H9 (cell line): ENCODE results near the gene FRY. TPM values are rescaled to one million over a fixed set of nuclear protein-coding genes. Genes with fewer than 3 reads are reported as not detected.
A peak's percentile ranks its signal among the peaks of the same experiment; 100 is the strongest.

Experiments
- DNase-seq: peaks from one replicate; pipeline ENCODE4 v3.0.0-alpha.2; 2017
- H2AFZ ChIP-seq: one replicate; pipeline ENCODE4 v1.6.1; 2013; ENCODE audit warnings: mild to moderate bottlenecking, low read length, control low read depth, moderate library complexity
- H2AK5ac ChIP-seq: 2 replicates; pipeline ENCODE4 v1.6.1; 2013; ENCODE audit warnings: low read length, control low read depth, mixed read lengths; ENCODE audit not compliant: insufficient read length
- H2BK120ac ChIP-seq: one replicate; pipeline ENCODE4 v1.6.1; 2013; ENCODE audit warnings: low read depth, mild to moderate bottlenecking, low read length, control low read depth, inconsistent platforms; ENCODE audit not compliant: poor library complexity, severe bottlenecking
- H2BK12ac ChIP-seq: 2 replicates; pipeline ENCODE4 v1.6.1; 2013; ENCODE audit warnings: low read length, control low read depth, mixed read lengths, low read depth; ENCODE audit not compliant: insufficient read length
- H2BK15ac ChIP-seq: 2 replicates; pipeline ENCODE4 v1.6.1; 2013; ENCODE audit warnings: low read depth, low read length, control low read depth
- H2BK20ac ChIP-seq: one replicate; pipeline ENCODE4 v1.6.1; 2013; ENCODE audit warnings: low read depth, mild to moderate bottlenecking, low read length, control low read depth, inconsistent platforms; ENCODE audit not compliant: poor library complexity, severe bottlenecking
- H2BK5ac ChIP-seq: 2 replicates; pipeline ENCODE4 v1.6.1; 2013; ENCODE audit warnings: low read length, control low read depth, mixed read lengths; ENCODE audit not compliant: insufficient read length
- H3K14ac ChIP-seq: 2 replicates; pipeline ENCODE4 v1.6.1; 2013; ENCODE audit warnings: low read length, control low read depth; ENCODE audit not compliant: insufficient read depth
- H3K18ac ChIP-seq: 2 replicates; pipeline ENCODE4 v1.6.1; 2013; ENCODE audit warnings: low read depth, mild to moderate bottlenecking, mixed read lengths, low read length, control low read depth; ENCODE audit not compliant: insufficient read length
- H3K23ac ChIP-seq: 2 replicates; pipeline ENCODE4 v1.6.1; 2013; ENCODE audit warnings: low read length, control low read depth, mixed read lengths, low read depth; ENCODE audit not compliant: insufficient read length
- H3K23me2 ChIP-seq: 2 replicates; pipeline ENCODE4 v1.6.1; 2013; ENCODE audit warnings: low read depth, mild to moderate bottlenecking, mixed read lengths, low read length, control low read depth; ENCODE audit not compliant: insufficient read length, poor library complexity, severe bottlenecking
- H3K27ac ChIP-seq: 2 replicates; pipeline ENCODE4 v1.5.1; 2013; ENCODE audit warnings: low read length, control low read depth, mixed read lengths, low read depth; ENCODE audit not compliant: insufficient read length
- H3K27me3 ChIP-seq: 2 replicates; pipeline ENCODE4 v1.6.1; 2013; ENCODE audit warnings: low read length, control low read depth, inconsistent platforms; ENCODE audit not compliant: insufficient read depth
- H3K4ac ChIP-seq: 2 replicates; pipeline ENCODE4 v1.6.1; 2013; ENCODE audit warnings: low read depth, mild to moderate bottlenecking, control low read depth, inconsistent platforms, low read length, moderate library complexity
- H3K4me1 ChIP-seq: 2 replicates; pipeline ENCODE4 v1.6.1; 2013; ENCODE audit warnings: low read length, control low read depth, inconsistent platforms; ENCODE audit not compliant: insufficient read depth
- H3K4me2 ChIP-seq: 2 replicates; pipeline ENCODE4 v1.6.1; 2013; ENCODE audit warnings: low read length, control low read depth, mixed read lengths; ENCODE audit not compliant: insufficient read length, insufficient read depth
- H3K56ac ChIP-seq: 2 replicates; pipeline ENCODE4 v1.6.1; 2013; ENCODE audit warnings: low read depth, mild to moderate bottlenecking, mixed read lengths, low read length, control low read depth; ENCODE audit not compliant: insufficient read length
- H3K79me1 ChIP-seq: 2 replicates; pipeline ENCODE4 v1.6.1; 2013; ENCODE audit warnings: low read depth, mild to moderate bottlenecking, moderate library complexity, low read length, control low read depth, inconsistent platforms; ENCODE audit not compliant: insufficient read depth, poor library complexity, severe bottlenecking
- H3K79me2 ChIP-seq: 2 replicates; pipeline ENCODE4 v1.6.1; 2013; ENCODE audit warnings: low read length, control low read depth, inconsistent platforms; ENCODE audit not compliant: insufficient read depth
- H3K9ac ChIP-seq: 2 replicates; pipeline ENCODE4 v1.6.1; 2013; ENCODE audit warnings: low read length, control low read depth, mixed read lengths; ENCODE audit not compliant: insufficient read length; ENCODE audit errors: extremely low read depth
- H3K9me3 ChIP-seq: one replicate; pipeline ENCODE4 v1.6.1; 2013; ENCODE audit warnings: low read depth, low read length, inconsistent platforms; ENCODE audit not compliant: control insufficient read depth
- H3T11ph ChIP-seq: one replicate; pipeline ENCODE4 v1.6.1; 2013; ENCODE audit warnings: mild to moderate bottlenecking, low read length, control low read depth, inconsistent platforms
- H4K20me1 ChIP-seq: one replicate; pipeline ENCODE4 v1.6.1; 2013; ENCODE audit not compliant: control insufficient read depth, insufficient read length, insufficient read depth
- H4K5ac ChIP-seq: 2 replicates; pipeline ENCODE4 v1.6.1; 2013; ENCODE audit warnings: low read depth, mild to moderate bottlenecking, mixed read lengths, low read length, control low read depth; ENCODE audit not compliant: insufficient read length
- H4K8ac ChIP-seq: replicated peaks from 2 replicates; pipeline ENCODE4 v1.6.1; 2013; ENCODE audit warnings: low read length, control low read depth, mixed read lengths, low read depth; ENCODE audit not compliant: insufficient read length
- H4K91ac ChIP-seq: 2 replicates; pipeline ENCODE4 v1.6.1; 2013; ENCODE audit warnings: low read depth, mild to moderate bottlenecking, moderate library complexity, mixed read lengths, low read length, control low read depth; ENCODE audit not compliant: insufficient read length
- H3K27ac Mint-ChIP-seq, 3 experiments: 2 replicates in 2 of 3; 3 replicates in 1 of 3; pipeline ENCODE4 v1.8.0; 2020 to 2021; ENCODE audit warnings: mixed read lengths in 3 of 3, mild to moderate bottlenecking in 1 of 3, moderate library complexity in 1 of 3
- H3K27me3 Mint-ChIP-seq: 2 replicates; pipeline ENCODE4 v1.8.0; 2021; ENCODE audit warnings: low read depth, mild to moderate bottlenecking, moderate library complexity, mixed read lengths
- H3K36me3 Mint-ChIP-seq, 3 experiments: 2 replicates in 2 of 3; 3 replicates in 1 of 3; pipeline ENCODE4 v1.8.0; 2020 to 2021; ENCODE audit warnings: low read depth in 3 of 3, mixed read lengths in 3 of 3; ENCODE audit not compliant: insufficient read depth in 1 of 3
- H3K4me1 Mint-ChIP-seq, 2 experiments: 2 replicates each; pipeline ENCODE4 v1.8.0; 2020; ENCODE audit warnings: mixed read lengths in 2 of 2
- H3K4me3 Mint-ChIP-seq, 2 experiments: 2 replicates in 1 of 2; 3 replicates in 1 of 2; pipeline ENCODE4 v1.8.0; 2020 to 2021; ENCODE audit warnings: mild to moderate bottlenecking in 2 of 2, mixed read lengths in 2 of 2, moderate library complexity in 1 of 2
- H3K9me3 Mint-ChIP-seq, 2 experiments: 2 replicates in 1 of 2; 3 replicates in 1 of 2; pipeline ENCODE4 v1.8.0; 2020; ENCODE audit warnings: mild to moderate bottlenecking in 2 of 2, mixed read lengths in 2 of 2, moderate library complexity in 1 of 2
- total RNA-seq: library from RNA; stranded (reverse); gene quantifications from 2 replicates; pipeline ENCODE4 v1.2.1, GENCODE V29; 2021
- TF ChIP-seq, protein P1 (sequence below): fragments of 200-600 bp; sonication (generic); conservative IDR thresholded peaks from 3 replicates; pipeline ENCODE4 v1.8.0; 2021; ENCODE audit warnings: antibody characterized with exemption, mild to moderate bottlenecking

The FRY gene
- total RNA-seq, 1 experiment from 2014 or later, result 5.2 TPM

- no peak overlapping the region for H3K4ac ChIP-seq
- H3T11ph ChIP-seq, result no peak overlapping the region
- H2BK120ac ChIP-seq, result no peak overlapping the region
- TF ChIP-seq, protein P1, sequence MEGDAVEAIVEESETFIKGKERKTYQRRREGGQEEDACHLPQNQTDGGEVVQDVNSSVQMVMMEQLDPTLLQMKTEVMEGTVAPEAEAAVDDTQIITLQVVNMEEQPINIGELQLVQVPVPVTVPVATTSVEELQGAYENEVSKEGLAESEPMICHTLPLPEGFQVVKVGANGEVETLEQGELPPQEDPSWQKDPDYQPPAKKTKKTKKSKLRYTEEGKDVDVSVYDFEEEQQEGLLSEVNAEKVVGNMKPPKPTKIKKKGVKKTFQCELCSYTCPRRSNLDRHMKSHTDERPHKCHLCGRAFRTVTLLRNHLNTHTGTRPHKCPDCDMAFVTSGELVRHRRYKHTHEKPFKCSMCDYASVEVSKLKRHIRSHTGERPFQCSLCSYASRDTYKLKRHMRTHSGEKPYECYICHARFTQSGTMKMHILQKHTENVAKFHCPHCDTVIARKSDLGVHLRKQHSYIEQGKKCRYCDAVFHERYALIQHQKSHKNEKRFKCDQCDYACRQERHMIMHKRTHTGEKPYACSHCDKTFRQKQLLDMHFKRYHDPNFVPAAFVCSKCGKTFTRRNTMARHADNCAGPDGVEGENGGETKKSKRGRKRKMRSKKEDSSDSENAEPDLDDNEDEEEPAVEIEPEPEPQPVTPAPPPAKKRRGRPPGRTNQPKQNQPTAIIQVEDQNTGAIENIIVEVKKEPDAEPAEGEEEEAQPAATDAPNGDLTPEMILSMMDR, result no peak
- no peak overlapping the region for H3K14ac ChIP-seq
- Mint-ChIP-seq H3K9me3 (no peaks in the 10 kb centered on the region), H3K4me1 (no peaks in the 10 kb centered on the region; a peak in 1 of 4 replicates), H3K36me3 (no peaks in the 10 kb centered on the region), H3K4me3 (no peak overlapping the region), H3K27me3 (no peaks in the 10 kb centered on the region), H3K27ac (peak overlapping the region in 1 of 3 experiments; percentile 3; a peak in 1 of 7 replicates)
- H4K20me1 ChIP-seq, result no peaks in the 10 kb centered on the region
- H4K91ac ChIP-seq, result no peak overlapping the region
- H3K9ac ChIP-seq, result no peak overlapping the region
- H2BK20ac ChIP-seq, result no peak overlapping the region
- no peak overlapping the region for H2BK15ac ChIP-seq
- no peaks in the 10 kb centered on the region for H3K9me3 ChIP-seq
- H2BK12ac ChIP-seq, result no peak overlapping the region
- H3K79me1 ChIP-seq, result no peaks in the 10 kb centered on the region
- no peak overlapping the region for H4K5ac ChIP-seq
- H4K8ac ChIP-seq, result no peak overlapping the region
- H3K79me2 ChIP-seq, result no peaks in the 10 kb centered on the region
- no peak overlapping the region for H3K27ac ChIP-seq
- no peak for DNase-seq
- no peak overlapping the region for H3K18ac ChIP-seq
- no peak overlapping the region for H3K23ac ChIP-seq
- H2AFZ ChIP-seq, result no peak overlapping the region
- no peak overlapping the region for H2BK5ac ChIP-seq
- H2AK5ac ChIP-seq, result no peak overlapping the region
- no peaks in the 10 kb centered on the region for H3K23me2 ChIP-seq
- no peaks in the 10 kb centered on the region for H3K27me3 ChIP-seq
- H3K4me2 ChIP-seq, result no peak overlapping the region
- H3K4me1 ChIP-seq, result no peaks in the 10 kb centered on the region
- H3K56ac ChIP-seq, result no peak overlapping the region
Observed at GRCh38 chr13:32264407-32264806, 232.8 kb downstream of the FRY start.
